ENCODE measurements around the gene LYSMD2. TPM values are rescaled to one million over a fixed set of nuclear protein-coding genes. Genes with fewer than 3 reads are reported as not detected.

LYSMD2 gene
- total RNA-seq, 2 experiments from 2014 or later, result 21.8 to 22.4 TPM

GRCh38 chr15:51681303-51681963, 56.0 kb downstream of the LYSMD2 start, which contains the start of gene SCG3:
SCG3 (plus strand) TSS chr15:51681503; CDS start chr15:51681756, 253 bp downstream.
- ChIA-PET CTCF (interaction anchor here (0.9 kb wide), 1 partner anchor 31 kb away, joined by 3 read pairs; no protein-coding TSS in a partner anchor), POLR2A (no interaction called here)

DNA sequence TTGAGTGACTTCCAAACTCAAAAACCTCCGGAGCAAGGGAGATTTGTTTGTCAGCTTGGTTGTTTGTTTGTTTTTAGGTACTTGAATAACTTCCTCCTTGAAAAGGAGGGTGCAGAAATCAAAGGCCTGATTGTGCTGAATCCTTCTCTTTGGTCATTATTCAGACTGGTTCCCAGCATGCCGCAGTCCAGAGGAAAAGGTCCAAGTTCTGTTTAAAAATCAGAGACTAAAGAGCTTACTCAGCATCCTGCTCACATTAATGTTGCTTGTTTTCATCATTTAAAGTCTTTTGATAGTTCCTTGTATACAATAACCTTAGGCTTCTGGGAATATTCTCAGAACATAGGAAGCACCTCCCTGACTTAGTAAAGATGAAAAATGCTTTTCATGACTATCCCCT, 57.1 kb downstream of the LYSMD2 start:
- CTCF ChIA-PET, result interaction anchor here (0.9 to 1.3 kb wide), 2 partner anchors 30 to 97 kb away, joined by 3 to 4 read pairs; no protein-coding TSS in a partner anchor
- POLR2A ChIA-PET, result no interaction called here

DNA sequence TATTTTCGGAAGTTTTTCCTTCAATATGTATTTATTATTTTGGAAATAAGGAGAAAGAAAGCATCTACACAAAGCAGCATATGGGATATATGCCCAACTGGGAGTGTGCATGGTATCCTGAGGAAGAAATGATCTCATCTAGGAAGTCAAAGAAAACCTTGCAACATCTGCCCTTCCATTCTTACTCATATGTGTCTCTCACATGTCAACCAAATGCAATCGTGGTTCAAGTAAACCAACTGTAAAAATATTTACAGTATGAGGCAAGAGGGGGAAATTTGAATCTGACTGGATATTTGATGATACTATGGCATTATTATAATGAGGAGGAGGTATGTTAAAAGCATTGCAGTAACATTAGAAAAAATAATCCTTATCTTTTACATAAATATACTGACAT, 59.4 kb downstream of the LYSMD2 start:
- ChIA-PET CTCF (no interaction called here), POLR2A (no interaction called here)

GRCh38 chr15:51677452-51677851, 60.0 kb downstream of the LYSMD2 start:
- POLR2A ChIA-PET, result no interaction called here

GRCh38 chr15:51677021-51677420, 60.4 kb downstream of the LYSMD2 start:
- ChIA-PET CTCF (no interaction called here), POLR2A (no interaction called here)

More at GRCh38 chr15:51677452-51677851, 60.0 kb downstream of the LYSMD2 start:
- CTCF ChIA-PET, result no interaction called here

DNA sequence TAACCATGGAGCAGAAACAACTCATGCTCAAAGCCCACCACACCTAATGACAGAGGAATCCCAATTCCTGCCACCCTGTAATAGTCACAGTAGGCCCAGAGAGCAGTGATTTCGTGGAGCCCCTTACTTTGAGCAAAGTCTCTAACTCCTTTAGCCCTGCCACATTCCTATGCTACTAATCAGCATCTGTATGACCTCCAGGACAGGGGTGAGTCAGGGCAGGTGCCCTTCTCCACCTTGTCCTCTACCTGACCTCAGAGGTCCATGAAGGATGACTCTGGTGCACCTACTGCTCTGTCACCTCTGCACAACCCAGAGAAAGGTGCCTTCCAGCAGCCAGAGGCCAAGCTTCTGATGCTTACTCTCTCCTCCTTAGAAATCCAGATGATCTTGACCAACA, 62.2 kb downstream of the LYSMD2 start:
- CTCF ChIA-PET, result no interaction called here
- POLR2A ChIA-PET, result no interaction called here

Other genes starting within 250 kb of the LYSMD2 start
- 1 to 10 TPM; 5.2 to 6.3 TPM for gene DMXL2, start 114.9 kb downstream of the LYSMD2 start, total RNA-seq
- gene SCG3, start 56.2 kb downstream of the LYSMD2 start, total RNA-seq, result not detected
- 1 to 10 TPM; 5.7 to 6.7 TPM for gene TMOD2, start 13.9 kb upstream of the LYSMD2 start, total RNA-seq
- gene TMOD3, start 92.0 kb upstream of the LYSMD2 start, total RNA-seq, result 10 to 100 TPM; 50.8 to 55.2 TPM
- 10 to 100 TPM; 35.2 to 35.4 TPM for gene LEO1, start 234.1 kb upstream of the LYSMD2 start, total RNA-seq